DND-41 (cell line): ENCODE results near the gene EPAS1.

ENCODE experiments used
- ATAC-seq: fragments of 200-7000 bp; cut with Tn5 transposase; 3 replicates; pipeline ENCODE4 v1.9.1; 2021; ENCODE audit warnings: low read depth; ENCODE audit not compliant: insufficient read depth
- DNase-seq: peaks from one replicate; pipeline ENCODE4 v3.0.0-alpha.2; 2020
- H2AFZ ChIP-seq: 2 replicates; pipeline ENCODE4 v1.6.0; 2012; ENCODE audit warnings: low read depth, low read length
- H3K27ac ChIP-seq: 2 replicates; pipeline ENCODE4 v1.5.1; 2012; ENCODE audit warnings: low read length, inconsistent platforms
- H3K27me3 ChIP-seq: fragments of 200-600 bp; sonication (generic); 2 replicates; pipeline ENCODE4 v1.6.0; 2012; ENCODE audit warnings: low read length, mild to moderate bottlenecking, inconsistent platforms; ENCODE audit not compliant: insufficient read depth, poor library complexity
- H3K36me3 ChIP-seq: 2 replicates; pipeline ENCODE4 v1.5.1; 2012; ENCODE audit warnings: low read length, inconsistent platforms; ENCODE audit not compliant: insufficient read depth
- H3K4me1 ChIP-seq: 2 replicates; pipeline ENCODE4 v1.5.1; 2012; ENCODE audit warnings: mild to moderate bottlenecking, low read length; ENCODE audit not compliant: insufficient read depth
- H3K4me2 ChIP-seq: 2 replicates; pipeline ENCODE4 v1.6.0; 2012; ENCODE audit warnings: mild to moderate bottlenecking, moderate library complexity, low read length, inconsistent platforms; ENCODE audit not compliant: insufficient read depth
- H3K4me3 ChIP-seq, 2 experiments: fragments of 200-600 bp in 1 of 2; shearing (Covaris generic) in 1 of 2; 2 replicates each; pipeline ENCODE4 v1.5.1; 2012 to 2016; ENCODE audit warnings: inconsistent platforms in 2 of 2, low read length in 2 of 2, mild to moderate bottlenecking in 2 of 2, low read depth in 1 of 2, moderate library complexity in 1 of 2
- H3K79me2 ChIP-seq: 2 replicates; pipeline ENCODE4 v1.6.0; 2012; ENCODE audit warnings: low read length, inconsistent platforms; ENCODE audit not compliant: insufficient read depth
- H3K9ac ChIP-seq: 2 replicates; pipeline ENCODE4 v1.6.0; 2012; ENCODE audit warnings: low read depth, mild to moderate bottlenecking, inconsistent platforms, low read length, moderate library complexity
- H3K9me3 ChIP-seq: 2 replicates; pipeline ENCODE4 v1.5.1; 2012; ENCODE audit warnings: low read length, moderate library complexity, mild to moderate bottlenecking, inconsistent platforms; ENCODE audit not compliant: insufficient read depth, severe bottlenecking
- H4K20me1 ChIP-seq: 2 replicates; pipeline ENCODE4 v1.6.0; 2012; ENCODE audit warnings: low read length; ENCODE audit not compliant: insufficient read depth
- EZH2 ChIP-seq: IDR thresholded peaks from 3 replicates; pipeline ENCODE4 v1.6.1; 2012; ENCODE audit warnings: borderline replicate concordance, low read depth, mild to moderate bottlenecking, moderate library complexity, low read length, inconsistent platforms; ENCODE audit not compliant: severe bottlenecking
- TF ChIP-seq, protein P1 (sequence below): IDR thresholded peaks from 2 replicates; pipeline ENCODE4 v1.5.1; 2012; ENCODE audit warnings: borderline replicate concordance, low read length, moderate library complexity, mild to moderate bottlenecking; ENCODE audit not compliant: poor library complexity, severe bottlenecking; ENCODE audit errors: extremely low read depth

EPAS1 gene

DNA sequence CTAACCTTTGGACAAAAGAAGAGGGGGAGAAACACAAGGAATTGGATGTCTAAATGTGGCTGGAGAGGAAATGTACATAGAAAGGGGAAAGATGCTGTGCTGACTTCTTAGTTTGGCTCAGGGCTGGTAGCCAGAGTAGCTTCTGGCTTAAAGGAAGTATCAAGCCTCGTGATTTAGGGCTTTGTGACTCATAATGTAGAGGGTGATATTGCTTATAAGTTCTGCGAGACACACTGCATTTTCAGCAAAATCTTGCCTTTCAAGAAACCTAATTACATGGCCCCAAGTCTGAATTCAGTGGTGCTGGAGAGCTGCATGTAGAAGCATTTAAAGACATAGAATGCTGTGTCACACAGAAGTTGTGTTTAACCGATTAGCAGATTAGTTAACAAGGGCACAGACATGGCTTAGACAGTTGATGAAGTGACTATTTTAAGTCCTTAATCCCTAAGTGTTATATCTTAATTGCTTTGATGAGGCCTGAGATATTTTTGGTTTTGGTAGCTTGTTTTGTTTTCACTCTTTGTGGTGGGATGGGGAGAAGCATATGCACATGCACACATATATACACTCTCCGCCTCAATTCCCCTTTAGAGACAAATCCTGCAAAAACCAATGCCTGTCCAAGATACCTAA is 66.4 kb downstream of the EPAS1 start:
- DNase-seq (no peak), ATAC-seq (no peak)
- TF ChIP-seq EZH2: no peak
- TF ChIP-seq, protein P1, sequence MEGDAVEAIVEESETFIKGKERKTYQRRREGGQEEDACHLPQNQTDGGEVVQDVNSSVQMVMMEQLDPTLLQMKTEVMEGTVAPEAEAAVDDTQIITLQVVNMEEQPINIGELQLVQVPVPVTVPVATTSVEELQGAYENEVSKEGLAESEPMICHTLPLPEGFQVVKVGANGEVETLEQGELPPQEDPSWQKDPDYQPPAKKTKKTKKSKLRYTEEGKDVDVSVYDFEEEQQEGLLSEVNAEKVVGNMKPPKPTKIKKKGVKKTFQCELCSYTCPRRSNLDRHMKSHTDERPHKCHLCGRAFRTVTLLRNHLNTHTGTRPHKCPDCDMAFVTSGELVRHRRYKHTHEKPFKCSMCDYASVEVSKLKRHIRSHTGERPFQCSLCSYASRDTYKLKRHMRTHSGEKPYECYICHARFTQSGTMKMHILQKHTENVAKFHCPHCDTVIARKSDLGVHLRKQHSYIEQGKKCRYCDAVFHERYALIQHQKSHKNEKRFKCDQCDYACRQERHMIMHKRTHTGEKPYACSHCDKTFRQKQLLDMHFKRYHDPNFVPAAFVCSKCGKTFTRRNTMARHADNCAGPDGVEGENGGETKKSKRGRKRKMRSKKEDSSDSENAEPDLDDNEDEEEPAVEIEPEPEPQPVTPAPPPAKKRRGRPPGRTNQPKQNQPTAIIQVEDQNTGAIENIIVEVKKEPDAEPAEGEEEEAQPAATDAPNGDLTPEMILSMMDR: no peak
- H3K4me1 ChIP-seq: peaks cover 11% of the 10 kb centered on the region
- no peak overlapping the region for H3K9ac ChIP-seq
- no peak overlapping the region for H3K27ac ChIP-seq
- H4K20me1 ChIP-seq: no peaks in the 10 kb centered on the region
- H3K36me3 ChIP-seq: no peaks in the 10 kb centered on the region
- no peaks in the 10 kb centered on the region for H3K27me3 ChIP-seq
- no peaks in the 10 kb centered on the region for H3K79me2 ChIP-seq
- H3K9me3 ChIP-seq: no peaks in the 10 kb centered on the region
- no peak overlapping the region for H3K4me2 ChIP-seq
- H3K4me3 ChIP-seq: no peak overlapping the region
- no peak overlapping the region for H2AFZ ChIP-seq

DNA sequence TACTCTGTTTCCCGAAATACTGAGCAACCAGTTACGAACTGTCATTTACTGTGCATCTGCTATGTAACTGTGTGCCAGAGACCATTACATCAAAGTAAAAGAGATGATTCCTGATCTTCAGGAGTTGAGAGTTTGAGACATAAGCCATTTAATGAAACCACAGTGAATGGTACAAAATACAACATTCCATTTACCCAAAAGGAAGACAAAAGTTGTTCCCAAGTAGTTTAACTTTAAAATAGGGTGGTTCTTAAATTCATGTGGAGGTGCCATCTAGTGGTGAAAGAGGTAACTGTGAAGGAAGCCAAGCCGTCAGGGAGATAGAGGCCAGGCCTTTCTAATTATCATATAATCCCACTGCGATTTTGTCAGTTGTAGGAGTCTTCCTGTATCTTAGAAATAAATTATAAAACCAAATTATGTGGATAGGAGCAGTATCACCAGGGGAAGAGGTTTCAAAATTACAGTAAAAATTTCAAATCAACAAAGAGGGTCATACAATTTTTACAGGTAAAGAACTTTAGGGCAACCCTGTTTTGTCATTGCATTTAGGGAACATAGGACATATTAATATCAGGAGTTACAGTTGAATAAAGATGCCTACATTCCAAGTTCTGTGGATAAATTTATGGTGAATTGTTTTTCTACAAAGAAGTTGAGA is 67.7 kb downstream of the EPAS1 start:
- no peaks in the 10 kb centered on the region for H3K9me3 ChIP-seq
- no peaks in the 10 kb centered on the region for H3K27me3 ChIP-seq
- H3K4me2 ChIP-seq: no peak overlapping the region
- no peaks in the 10 kb centered on the region for H3K79me2 ChIP-seq
- DNase-seq (peak; percentile 60), ATAC-seq (peak; percentile 76)
- no peak for TF ChIP-seq EZH2
- TF ChIP-seq, protein P1: peak; percentile 93
- H3K4me1 ChIP-seq: peaks cover 11% of the 10 kb centered on the region
- H4K20me1 ChIP-seq: no peaks in the 10 kb centered on the region
- no peak overlapping the region for H3K9ac ChIP-seq
- H2AFZ ChIP-seq: no peak overlapping the region
- H3K36me3 ChIP-seq: no peaks in the 10 kb centered on the region
- no peak overlapping the region for H3K27ac ChIP-seq
- no peak overlapping the region for H3K4me3 ChIP-seq

DNA sequence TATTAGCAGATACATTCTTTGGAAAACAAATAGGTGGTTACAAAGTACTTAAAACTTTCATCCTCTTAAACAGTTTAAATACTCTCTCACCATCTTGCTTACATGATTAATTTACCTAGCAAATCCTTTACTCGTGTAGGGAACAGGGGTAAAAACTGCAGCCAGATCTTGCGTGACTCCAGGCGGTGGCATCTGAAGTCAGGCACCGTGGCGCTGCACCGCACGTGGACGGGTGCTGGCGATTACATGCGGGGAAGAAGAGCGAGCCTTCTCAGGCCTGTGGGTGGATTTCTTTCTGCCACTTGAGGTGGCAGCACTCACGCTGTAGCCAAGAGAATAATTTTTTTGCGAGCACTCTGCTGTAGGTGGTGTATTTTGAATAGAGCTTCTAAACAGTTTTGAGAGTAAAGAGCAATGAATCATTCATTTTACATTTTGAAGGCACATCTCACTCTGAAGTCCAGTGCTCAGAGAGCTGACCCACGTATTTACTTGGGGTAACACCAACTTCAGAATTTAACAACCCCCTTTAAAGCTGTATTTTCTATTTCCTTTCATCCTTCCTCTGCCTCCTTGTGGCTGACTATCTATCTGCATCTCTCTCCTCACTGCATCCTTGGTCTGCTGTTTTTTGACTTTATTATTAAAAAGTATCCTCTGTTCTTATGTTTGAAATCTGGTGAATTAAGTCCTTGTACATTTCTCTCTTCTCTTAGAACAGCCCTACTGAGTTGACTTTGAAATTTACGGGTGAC is 68.9 kb downstream of the EPAS1 start:
- Histone ChIP-seq H4K20me1 (no peaks in the 10 kb centered on the region), H3K4me1 (peaks cover 11% of the 10 kb centered on the region), H3K9ac (no peak overlapping the region), H2AFZ (no peak overlapping the region), H3K79me2 (no peaks in the 10 kb centered on the region), H3K9me3 (no peaks in the 10 kb centered on the region), H3K27ac (no peak overlapping the region), H3K4me2 (no peak overlapping the region), H3K4me3 (no peak overlapping the region), H3K36me3 (no peaks in the 10 kb centered on the region), H3K27me3 (no peaks in the 10 kb centered on the region)
- TF ChIP-seq, protein P1: peak; percentile 61
- TF ChIP-seq EZH2: no peak
- DNase-seq (no peak), ATAC-seq (no peak)
